Left ventricle myocardium inferior (tissue), 1 donor: Measurements from ENCODE around the gene SHC4. TPM values are rescaled to one million over a fixed set of nuclear protein-coding genes. Genes with fewer than 3 reads are reported as not detected.
A peak's percentile ranks its signal among the peaks of the same experiment; 100 is the strongest.
"Not testable (repeated sequence)": the region's sequence is repeated elsewhere in the genome, so short reads cannot be mapped to it uniquely, and the experiment has no call there.

Source experiments
- DNase-seq: peaks from one replicate; pipeline ENCODE4 v3.0.0-alpha.2; 2020
- H3K27ac ChIP-seq: fragments of 200-600 bp; replicated peaks from 2 replicates; pipeline ENCODE4 v1.8.0; 2021
- H3K27me3 ChIP-seq: fragments of 200-600 bp; 2 replicates; pipeline ENCODE4 v1.8.0; 2021; ENCODE audit warnings: low read depth
- H3K36me3 ChIP-seq: fragments of 200-600 bp; 2 replicates; pipeline ENCODE4 v1.8.0; 2021
- H3K4me1 ChIP-seq: fragments of 200-600 bp; 2 replicates; pipeline ENCODE4 v1.8.0; 2021
- H3K4me3 ChIP-seq: fragments of 200-600 bp; 2 replicates; pipeline ENCODE4 v1.8.0; 2021; ENCODE audit warnings: mild to moderate bottlenecking, moderate library complexity
- H3K9me3 ChIP-seq: fragments of 200-600 bp; replicated peaks from 2 replicates; pipeline ENCODE4 v1.8.0; 2021
- CTCF ChIP-seq: fragments of 200-600 bp; IDR thresholded peaks from 2 replicates; pipeline ENCODE4 v1.8.0; 2021; ENCODE audit warnings: antibody characterized with exemption, mild to moderate bottlenecking, borderline replicate concordance
- intact Hi-C: fragments of 100-400 bp; cut with micrococcal nuclease; formaldehyde crosslinking; loops from one replicate; pipeline ENCODE4 v1.11.0; 2022
- total RNA-seq: library from RNA; stranded (reverse); fragmentation: NEBNext Ultra II Directional; extraction: Animal tissue kit (Norgen Biotek cat#: 25700); gene quantifications from one replicate; pipeline ENCODE4 v1.2.1, GENCODE V29; 2021
- donor health status: DM: no; HTN: yes; CAD: no; lungs with severe emphysema.

SHC4 gene
- total RNA-seq, 1 donor from 2014 or later = 3.3 TPM

GRCh38 chr15:48861813-48862431, 101.8 kb downstream of the SHC4 start:
- Histone ChIP-seq H3K4me3 (no peak overlapping the region), H3K27me3 (no peaks in the 10 kb centered on the region), H3K9me3 (no peaks in the 10 kb centered on the region), H3K27ac (no peak overlapping the region), H3K36me3 (no peaks in the 10 kb centered on the region), H3K4me1 (no peaks in the 10 kb centered on the region)
- DNase-seq = no peak
- TF ChIP-seq CTCF = peak; percentile 94
- intact Hi-C loops = loop anchor here (5.0 to 10.0 kb wide), 2 partner anchors 283 to 560 kb away; partner anchors contain the start of gene FGF7

GRCh38 chr15:48859426-48859825, 104.3 kb downstream of the SHC4 start:
- no peaks in the 10 kb centered on the region for H3K27me3 ChIP-seq
- intact Hi-C loops = no loop called here
- H3K4me1 ChIP-seq = peaks cover 12% of the 10 kb centered on the region
- H3K9me3 ChIP-seq = no peaks in the 10 kb centered on the region
- no peaks in the 10 kb centered on the region for H3K36me3 ChIP-seq
- TF ChIP-seq CTCF = no peak
- no peak overlapping the region for H3K27ac ChIP-seq
- H3K4me3 ChIP-seq = no peak overlapping the region
- DNase-seq = no peak

DNA sequence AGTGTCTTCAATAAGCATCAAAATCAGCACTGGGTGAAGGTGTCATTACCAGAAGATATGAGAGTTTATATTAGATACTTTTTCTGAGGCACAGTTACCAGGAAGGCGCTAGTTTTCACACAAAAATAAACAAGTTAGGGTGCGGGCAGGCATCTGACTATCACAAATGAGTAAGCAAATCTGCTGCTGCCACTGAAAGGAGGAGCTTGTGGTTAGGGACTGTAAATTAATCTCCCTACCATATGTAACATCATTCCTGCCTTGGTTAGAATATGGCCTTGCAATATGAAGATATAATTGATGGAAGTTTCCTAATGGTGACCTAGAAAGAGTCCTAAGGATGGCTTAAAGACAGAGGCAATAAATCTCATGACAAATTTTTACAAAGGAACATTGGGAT, 105.3 kb downstream of the SHC4 start:
- Histone ChIP-seq H3K4me3 (no peak overlapping the region), H3K27me3 (no peaks in the 10 kb centered on the region), H3K36me3 (no peaks in the 10 kb centered on the region), H3K4me1 (peaks cover 12% of the 10 kb centered on the region), H3K27ac (no peak overlapping the region), H3K9me3 (no peaks in the 10 kb centered on the region)
- intact Hi-C loops = no loop called here
- TF ChIP-seq CTCF = no peak
- no peak for DNase-seq

- no peaks in the 10 kb centered on the region for H3K36me3 ChIP-seq
- intact Hi-C loops = no loop called here
- no peaks in the 10 kb centered on the region for H3K27me3 ChIP-seq
- DNase-seq = no peak
- no peaks in the 10 kb centered on the region for H3K9me3 ChIP-seq
- peaks cover 12% of the 10 kb centered on the region for H3K4me1 ChIP-seq
- no peak for TF ChIP-seq CTCF
- H3K27ac ChIP-seq = no peak overlapping the region
- no peak overlapping the region for H3K4me3 ChIP-seq
Observed at GRCh38 chr15:48856942-48857341, 106.8 kb downstream of the SHC4 start.

DNA sequence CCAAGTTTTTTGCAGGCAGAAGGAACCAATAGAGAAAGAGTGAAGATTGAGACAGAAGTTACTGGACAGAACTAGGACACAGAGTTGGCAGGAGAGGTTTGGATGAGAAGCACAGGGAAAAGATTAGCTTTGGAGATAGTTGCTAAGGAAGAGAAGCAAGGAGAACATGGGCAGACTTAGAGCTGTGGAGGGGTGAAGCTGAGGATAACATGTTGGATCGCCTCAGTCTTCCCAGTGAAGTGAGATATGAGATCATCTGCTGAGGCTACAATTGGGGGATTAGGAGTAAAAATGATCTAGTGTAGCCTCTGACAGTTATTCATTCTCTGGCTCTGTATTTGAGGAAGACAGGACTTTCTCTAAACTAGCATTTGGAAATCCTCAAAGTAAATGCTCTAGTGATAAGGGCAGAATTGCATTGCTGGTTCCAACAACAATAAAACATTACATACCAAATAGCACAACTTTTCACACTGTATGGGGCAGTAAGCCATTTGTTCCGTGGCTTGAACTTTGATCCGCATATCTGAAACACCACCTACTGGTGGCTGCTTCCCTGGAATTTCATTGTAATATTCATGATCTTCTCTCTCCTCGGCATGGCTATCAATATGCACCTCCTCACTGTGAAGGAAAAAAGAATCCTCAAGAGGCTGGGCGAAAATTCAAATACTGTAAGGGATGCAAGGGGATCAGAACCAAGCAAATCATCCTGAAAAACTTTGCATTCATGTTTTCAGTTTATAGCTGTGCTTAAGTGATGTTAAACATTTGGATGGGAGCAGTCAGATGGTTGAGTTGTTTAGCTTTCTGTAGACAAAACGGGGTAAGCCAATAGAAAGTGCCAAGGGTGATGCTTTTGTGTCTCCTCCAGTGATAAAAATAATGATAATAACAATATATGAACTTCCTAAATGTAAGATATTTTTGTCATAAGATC, 107.9 kb downstream of the SHC4 start:
- DNase-seq = no peak
- intact Hi-C loops = no loop called here
- Histone ChIP-seq H3K9me3 (no peaks in the 10 kb centered on the region), H3K36me3 (no peaks in the 10 kb centered on the region), H3K27ac (peak overlapping the region; percentile 10), H3K4me3 (no peak overlapping the region), H3K27me3 (no peaks in the 10 kb centered on the region), H3K4me1 (peaks cover 12% of the 10 kb centered on the region)
- TF ChIP-seq CTCF = peak; percentile 58

GRCh38 chr15:48854434-48854833, 109.3 kb downstream of the SHC4 start:
- H3K4me1 ChIP-seq = peaks cover 12% of the 10 kb centered on the region
- H3K4me3 ChIP-seq, H3K27ac ChIP-seq, H3K27me3 ChIP-seq, DNase-seq, H3K9me3 ChIP-seq, H3K36me3 ChIP-seq, intact Hi-C loops: not testable (repeated sequence)
